Measurements from ENCODE around the gene PAXX.

Gene PAXX

DNA sequence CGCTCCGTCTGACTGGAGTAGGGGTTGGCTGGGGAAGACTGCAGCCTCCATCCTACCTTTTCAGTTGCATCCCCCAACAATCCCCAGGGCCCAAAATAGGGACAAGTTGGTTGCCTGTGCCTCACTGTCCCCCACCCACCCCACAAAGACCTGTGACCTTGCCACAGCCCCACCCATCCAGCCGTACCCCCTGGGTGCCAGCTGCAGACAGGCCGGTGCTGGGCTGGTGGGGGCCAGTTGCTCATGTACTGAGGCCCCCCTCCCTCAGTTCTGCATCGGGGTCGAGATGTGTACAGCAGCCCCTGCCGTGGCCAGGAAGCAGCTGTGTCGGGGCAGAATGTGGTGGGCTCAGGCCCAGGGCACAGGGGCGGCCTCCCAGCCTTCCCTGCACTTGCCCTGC is 9.1 kb upstream of the PAXX start:
- no peak for DNase-seq

GRCh38 chr9:136983656-136984314 is 8.4 kb upstream of the PAXX start:
- DNase-seq: no peak

- DNase-seq: no peak
Observed at GRCh38 chr9:136984464-136985026, 7.7 kb upstream of the PAXX start.

GRCh38 chr9:136985027-136985602 is 7.1 kb upstream of the PAXX start:
- no peak for DNase-seq

GRCh38 chr9:136985853-136986252 is 6.4 kb upstream of the PAXX start:
- DNase-seq: no peak

DNA sequence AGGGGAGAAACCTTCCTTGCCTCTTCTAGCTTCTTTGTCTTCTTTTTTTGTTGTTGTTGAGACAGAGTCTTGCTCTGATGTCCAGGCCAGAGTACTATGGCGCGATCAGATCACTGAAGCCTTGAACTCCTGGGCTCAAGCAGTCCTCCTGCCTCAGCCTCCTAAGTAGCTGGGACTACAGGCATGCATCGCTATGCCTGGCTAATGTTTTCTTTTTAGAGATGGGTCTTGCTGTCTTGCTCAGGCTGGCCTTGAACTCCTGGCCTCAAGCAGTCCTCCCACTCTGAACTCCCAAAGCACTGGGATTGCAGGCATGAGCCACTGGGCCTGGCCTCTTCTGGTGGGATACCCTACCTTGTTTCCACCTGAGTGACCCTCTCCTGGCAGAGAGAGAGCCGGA is 3.4 kb upstream of the PAXX start:
- DNase-seq: no peak

DNA sequence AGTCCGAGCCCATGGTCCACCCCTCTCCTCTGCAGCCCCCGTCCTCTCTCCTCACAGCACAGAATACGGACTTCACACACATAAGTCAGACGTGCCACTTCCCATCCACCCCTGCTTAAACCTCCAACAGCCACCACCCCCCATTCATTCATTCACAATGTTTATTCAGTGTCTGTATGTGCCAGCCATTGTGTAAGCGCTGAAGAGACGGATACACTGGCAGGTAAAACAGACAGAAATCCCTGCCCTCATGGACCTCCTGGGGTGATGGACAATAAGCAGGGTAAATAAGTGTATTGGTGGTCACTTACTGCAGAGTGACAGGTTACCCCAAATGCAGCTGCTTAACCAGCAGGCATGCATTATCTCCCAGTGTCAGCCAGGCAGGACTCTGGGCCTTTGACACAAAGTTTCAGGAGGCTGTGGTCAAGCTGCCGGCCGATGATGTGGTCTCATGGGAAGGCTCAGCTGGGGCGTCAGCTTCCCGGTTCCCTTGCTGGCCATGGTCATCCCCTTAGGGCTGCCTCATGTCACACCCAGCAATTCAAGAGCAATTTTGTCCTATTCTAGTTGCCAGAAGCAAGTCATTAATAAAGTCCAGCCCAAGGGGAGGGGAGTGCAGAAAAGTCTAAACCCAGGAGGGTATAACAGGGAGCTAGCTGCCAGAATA is 1.8 kb upstream of the PAXX start:
- DNase-seq: no peak

DNA sequence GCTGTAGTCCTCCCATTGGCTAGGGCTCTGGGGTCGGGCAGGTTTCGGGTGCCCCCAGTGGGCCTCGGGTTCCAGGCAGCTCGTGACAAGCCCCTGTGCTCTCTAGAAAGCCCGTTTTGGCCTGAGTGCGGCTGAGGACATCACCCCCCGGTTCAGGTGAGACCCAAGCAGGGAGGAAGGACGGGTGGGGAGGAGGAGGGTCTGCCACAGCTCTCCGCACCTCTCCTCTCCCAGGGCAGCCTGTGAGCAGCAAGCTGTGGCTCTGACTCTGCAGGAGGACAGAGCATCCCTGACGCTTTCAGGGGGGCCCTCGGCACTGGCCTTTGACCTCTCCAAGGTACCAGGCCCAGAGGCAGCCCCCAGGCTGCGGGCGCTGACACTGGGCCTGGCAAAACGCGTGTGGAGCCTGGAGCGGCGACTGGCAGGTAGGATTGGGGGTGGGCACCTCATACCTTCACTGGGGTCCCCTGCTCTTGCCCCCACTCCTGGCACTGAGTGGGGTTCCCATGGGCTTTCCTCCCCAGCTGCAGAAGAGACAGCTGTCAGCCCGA is 672 bp downstream of the PAXX start:
- no peak for DNase-seq

- DNase-seq: no peak
Observed at GRCh38 chr9:136994180-136994887, 2.1 kb downstream of the PAXX start.

DNA sequence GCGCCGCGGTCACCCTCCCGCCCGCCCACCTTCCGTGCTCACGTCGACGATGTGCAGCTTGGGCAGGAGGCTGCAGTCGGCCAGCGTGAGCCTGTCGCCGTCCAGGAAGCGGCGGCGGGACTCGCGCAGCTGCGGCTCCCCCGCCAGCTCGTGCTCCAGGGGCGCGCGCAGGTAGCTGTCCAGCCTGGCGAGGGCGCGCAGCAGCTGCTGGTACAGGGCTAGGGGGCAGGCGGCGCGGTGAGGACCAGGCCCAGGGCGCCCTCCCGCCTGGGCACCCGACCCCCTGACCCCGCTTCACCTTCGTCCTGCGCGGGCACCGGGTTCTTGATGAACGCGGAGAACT is 2.6 kb downstream of the PAXX start:
- DNase-seq: no peak

DNA sequence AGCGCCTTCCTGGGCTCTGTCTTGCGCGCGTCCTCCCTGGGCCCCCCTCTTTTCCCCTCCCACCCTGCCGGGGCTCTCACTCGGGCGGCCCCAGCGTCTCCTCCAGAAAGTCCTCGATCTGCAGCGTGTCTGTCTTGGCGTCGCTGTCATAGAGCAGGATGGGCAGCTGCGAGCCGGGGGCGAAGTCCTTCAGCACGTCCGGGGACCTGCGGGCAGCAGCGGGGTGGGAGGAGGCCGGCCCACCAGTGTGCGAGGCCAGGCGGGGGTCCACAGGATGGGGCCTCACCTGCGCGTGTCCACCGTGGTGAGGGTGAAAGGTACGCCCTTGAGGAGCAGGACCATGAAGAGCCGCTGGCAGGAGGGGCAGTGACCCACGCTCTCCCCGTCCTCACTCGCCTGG is 3.1 kb downstream of the PAXX start:
- DNase-seq: no peak

DNA sequence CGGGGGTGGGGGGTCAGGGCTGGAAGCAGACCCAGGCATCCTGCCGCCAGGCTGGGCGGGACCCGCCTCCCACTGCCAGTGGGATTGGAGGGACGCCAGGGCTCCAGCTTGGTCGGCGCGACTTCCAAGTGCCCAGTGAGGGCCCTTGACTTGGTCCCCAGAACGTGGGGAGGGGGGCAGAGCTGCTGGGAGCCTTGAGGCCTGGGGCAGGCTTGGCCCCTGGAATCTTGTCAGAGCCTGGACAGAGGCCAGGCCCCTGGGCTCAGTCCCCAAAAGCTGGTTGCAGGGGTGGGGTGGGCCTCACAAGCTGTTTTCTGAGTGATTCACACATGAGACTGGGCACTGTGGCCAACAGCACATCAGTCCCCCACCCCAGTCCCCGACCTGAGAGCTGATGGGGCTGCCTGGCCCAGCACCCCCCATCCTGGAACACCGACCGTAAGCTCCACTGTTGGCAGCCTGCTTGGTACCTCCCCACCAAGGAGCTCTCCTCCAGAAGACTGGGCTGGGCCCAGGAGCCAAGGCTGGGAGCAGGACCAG is 3.6 kb downstream of the PAXX start:
- no peak for DNase-seq

DNA sequence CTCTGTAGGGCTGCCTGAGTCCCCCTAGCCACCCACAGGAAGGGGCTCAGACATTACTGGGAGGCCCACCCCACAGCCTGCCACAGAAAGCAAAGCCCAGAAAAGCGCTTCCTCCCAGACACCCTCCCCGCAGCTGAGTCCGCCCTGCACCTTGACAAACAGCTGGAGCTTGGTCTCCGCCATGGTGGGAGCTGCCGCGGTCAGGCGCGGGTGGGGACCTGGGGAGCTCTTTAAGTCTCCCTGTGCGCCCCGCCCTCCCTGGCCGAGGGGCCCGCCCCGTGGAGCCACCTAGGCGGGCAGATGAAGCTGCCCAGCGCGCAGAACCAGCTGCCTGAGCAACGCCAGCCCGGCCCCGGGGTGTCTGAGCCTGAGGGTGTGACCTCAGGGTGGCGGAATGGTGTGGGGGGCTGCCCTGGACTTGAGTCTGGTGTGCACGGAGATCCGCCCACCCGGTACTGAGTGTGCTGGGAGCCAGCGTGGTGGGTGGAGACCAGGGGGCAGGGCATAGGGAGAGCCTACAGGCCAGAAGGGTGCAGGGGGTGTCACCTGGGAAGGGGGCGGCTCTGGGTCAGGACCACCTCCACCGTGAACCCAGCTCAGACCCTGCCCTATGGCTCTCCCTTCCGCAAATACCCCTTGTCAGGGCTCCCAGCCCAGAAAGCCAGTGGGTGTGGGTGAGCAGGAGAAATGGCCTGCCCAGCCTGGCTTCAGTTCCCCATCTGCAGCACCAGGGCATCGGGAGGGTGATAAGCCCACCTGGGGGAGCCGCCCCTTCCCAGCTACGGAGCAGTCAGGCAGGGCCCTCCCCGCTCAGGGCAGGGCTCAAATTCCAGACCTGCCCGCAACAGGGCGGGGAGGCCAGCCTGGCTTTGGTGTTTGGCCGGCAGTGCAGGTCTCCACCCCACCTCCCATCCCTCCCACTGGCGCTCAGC is 4.4 kb downstream of the PAXX start, which contains the start of gene CLIC3:
CLIC3 (minus strand) TSS at position 208 of the 932 bp plus-strand sequence; CDS start at position 183, 25 bp downstream.
- peak; percentile 52 for DNase-seq

- no peak for DNase-seq
Observed at GRCh38 chr9:136997371-136997770, 5.1 kb downstream of the PAXX start.

- peak; percentile 56 for DNase-seq
Observed at GRCh38 chr9:136997830-136998234, 5.6 kb downstream of the PAXX start.

- no peak for DNase-seq
Observed at GRCh38 chr9:137000177-137000930, 8.1 kb downstream of the PAXX start.

- DNase-seq: no peak
Observed at GRCh38 chr9:137001857-137002645, 9.8 kb downstream of the PAXX start.

- DNase-seq: no peak
Observed at GRCh38 chr9:137002646-137003041, 10.4 kb downstream of the PAXX start.

DNA sequence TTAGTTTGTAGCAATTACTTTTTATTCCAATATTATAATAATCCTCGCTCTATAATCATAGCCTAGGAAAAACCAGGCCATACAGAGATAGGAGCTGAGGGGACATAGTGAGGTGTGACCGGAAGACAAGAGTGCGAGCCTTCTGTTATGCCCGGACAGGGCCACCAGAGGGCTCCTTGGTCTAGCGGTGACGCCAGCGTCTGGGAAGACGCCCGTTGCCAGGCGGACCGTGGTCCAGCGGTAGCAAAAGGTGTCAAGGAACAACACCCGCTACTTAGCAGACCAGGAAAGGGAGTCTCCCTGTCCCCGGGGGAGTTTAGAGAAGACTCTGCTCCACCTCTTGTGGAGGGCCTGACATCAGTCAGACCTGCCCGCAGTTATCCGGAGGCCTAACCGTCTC is 12.1 kb downstream of the PAXX start:
- DNase-seq: peak; percentile 13
